ENCODE measurements around the gene ACSL5. TPM values are rescaled to one million over a fixed set of nuclear protein-coding genes. Genes with fewer than 3 reads are reported as not detected.

The ACSL5 gene
- total RNA-seq, 1 donor: 8.6 TPM

GRCh38 chr10:112359606-112360307 is 14.2 kb upstream of the ACSL5 start:
- DNase-seq (ENCODE audit: low read depth): no peak
- TF ChIP-seq CTCF (IDR thresholded peaks at IDR 0.05; ENCODE audit: insufficient read depth, low read depth, low read length): no peak
- no peak overlapping the region for H3K4me3 ChIP-seq (ENCODE audit: low read depth, low read length)

- no peak overlapping the region for H3K4me3 ChIP-seq (ENCODE audit: low read depth, low read length)
- no peak for DNase-seq (ENCODE audit: low read depth)
- TF ChIP-seq CTCF (IDR thresholded peaks at IDR 0.05; ENCODE audit: insufficient read depth, low read depth, low read length): no peak
Measured at GRCh38 chr10:112360308-112361270, 13.3 kb upstream of the ACSL5 start.

GRCh38 chr10:112361951-112362751 is 11.8 kb upstream of the ACSL5 start:
- peak; percentile 67 for DNase-seq (ENCODE audit: low read depth)
- peak; percentile 3 for TF ChIP-seq CTCF (IDR thresholded peaks at IDR 0.05; ENCODE audit: insufficient read depth, low read depth, low read length)
- H3K4me3 ChIP-seq (ENCODE audit: low read depth, low read length): no peak overlapping the region

- no peak overlapping the region for H3K4me3 ChIP-seq (ENCODE audit: low read depth, low read length)
- TF ChIP-seq CTCF (IDR thresholded peaks at IDR 0.05; ENCODE audit: insufficient read depth, low read depth, low read length): no peak
- peak; percentile 40 for DNase-seq (ENCODE audit: low read depth)
Measured at GRCh38 chr10:112362833-112363232, 11.1 kb upstream of the ACSL5 start.

- TF ChIP-seq CTCF (IDR thresholded peaks at IDR 0.05; ENCODE audit: insufficient read depth, low read depth, low read length): no peak
Measured at GRCh38 chr10:112363696-112364688, 9.9 kb upstream of the ACSL5 start.

More at GRCh38 chr10:112363696-112364688, 9.9 kb upstream of the ACSL5 start:
- no peak for DNase-seq (ENCODE audit: low read depth)
- no peak overlapping the region for H3K4me3 ChIP-seq (ENCODE audit: low read depth, low read length)

Data from fibroblast of villous mesenchyme (primary cell).